Smooth muscle cell of the brain vasculature (primary cell): ENCODE data around the gene BCDIN3D.
"Not testable (repeated sequence)": the region's sequence is repeated elsewhere in the genome, so short reads cannot be mapped to it uniquely, and the experiment has no call there.

Experiments
- DNase-seq: peaks from one replicate; pipeline ENCODE4 v3.0.0-alpha.2; 2012; ENCODE audit warnings: low read depth, low spot score

Gene BCDIN3D

GRCh38 chr12:49877066-49877465 is 34.2 kb upstream of the BCDIN3D start:
- no peak for DNase-seq

- DNase-seq: no peak
These were observed 33.2 kb upstream of the BCDIN3D start for GRCh38 chr12:49876070-49876469.

- no peak for DNase-seq
These were observed 32.3 kb upstream of the BCDIN3D start for GRCh38 chr12:49875115-49875720.

- no peak for DNase-seq
These were observed 31.4 kb upstream of the BCDIN3D start for GRCh38 chr12:49874142-49874897.

- no peak for DNase-seq
These were observed 30.5 kb upstream of the BCDIN3D start for GRCh38 chr12:49873361-49873934.

- no peak for DNase-seq
These were observed 29.9 kb upstream of the BCDIN3D start for GRCh38 chr12:49872781-49873181.

GRCh38 chr12:49872381-49872780 is 29.5 kb upstream of the BCDIN3D start:
- DNase-seq: no peak

GRCh38 chr12:49871811-49872251 is 28.9 kb upstream of the BCDIN3D start:
- not testable (repeated sequence) for DNase-seq

GRCh38 chr12:49871263-49871561 is 28.3 kb upstream of the BCDIN3D start:
- no peak for DNase-seq

- DNase-seq: no peak
These were observed 27.8 kb upstream of the BCDIN3D start for GRCh38 chr12:49870501-49871262.

- DNase-seq: no peak
These were observed 27.1 kb upstream of the BCDIN3D start for GRCh38 chr12:49869816-49870500.

GRCh38 chr12:49868952-49869815 is 26.3 kb upstream of the BCDIN3D start:
- no peak for DNase-seq

- DNase-seq: no peak
These were observed 25.5 kb upstream of the BCDIN3D start for GRCh38 chr12:49868449-49868848.

- DNase-seq: no peak
These were observed 24.9 kb upstream of the BCDIN3D start for GRCh38 chr12:49867570-49868341.

- DNase-seq: no peak
These were observed 24.1 kb upstream of the BCDIN3D start for GRCh38 chr12:49866859-49867569.

- no peak for DNase-seq
These were observed 22.9 kb upstream of the BCDIN3D start for GRCh38 chr12:49865782-49866135.

GRCh38 chr12:49865109-49865781 is 22.3 kb upstream of the BCDIN3D start:
- DNase-seq: no peak

GRCh38 chr12:49864798-49865090 is 21.8 kb upstream of the BCDIN3D start:
- DNase-seq: no peak
